AG04449 (cell line): ENCODE data around the gene RAB26.

Experiments used
- CTCF ChIA-PET: fragments of 350-600 bp; formaldehyde crosslinking; extraction: SDS; loops from one replicate; lab custom pipeline; 2021; ENCODE audit warnings: antibody characterized with exemption; lab: Yijun Ruan, JAX
- POLR2A ChIA-PET: fragments of 400-600, 350-600 bp; formaldehyde crosslinking; extraction: SDS; loops from one replicate; lab custom pipeline; 2020; ENCODE audit warnings: antibody characterized with exemption, inconsistent platforms; lab: Yijun Ruan, JAX
- DNase-seq: peaks from one replicate; pipeline ENCODE4 v3.0.0-alpha.2; 2010; ENCODE audit warnings: low read depth, low spot score
- H3K4me3 ChIP-seq: 2 replicates; pipeline ENCODE4 v1.5.1; 2011; ENCODE audit warnings: low read depth, mild to moderate bottlenecking, control low read depth, low read length
- CTCF ChIP-seq: IDR thresholded peaks from one replicate; pipeline ENCODE4 v1.5.1; 2011; ENCODE audit warnings: mild to moderate bottlenecking, moderate library complexity, low read length, control low read depth, inconsistent platforms; ENCODE audit not compliant: insufficient read depth; ENCODE audit errors: missing control alignments

Gene RAB26

GRCh38 chr16:2151188-2152091 is 3.0 kb downstream of the RAB26 start:
- POLR2A ChIA-PET = interaction anchor here (0.7 to 1.7 kb wide), 4 partner anchors 11 to 140 kb away, joined by 3 to 4 read pairs (median 4); partner anchors contain the start of genes NTHL1 and TSC2
- CTCF ChIA-PET = interaction anchor here (0.9 to 6.7 kb wide), 5 partner anchors 11 to 223 kb away, joined by 4 to 57 read pairs (median 4); partner anchors contain the start of gene ECI1
- no peak for DNase-seq
- peak overlapping the region; percentile 15 for H3K4me3 ChIP-seq
- TF ChIP-seq CTCF = no peak

- POLR2A ChIA-PET = interaction anchor here (1.0 kb wide), 1 partner anchor 112 kb away, joined by 3 read pairs; no protein-coding TSS in a partner anchor
- CTCF ChIA-PET = interaction anchor here (0.5 to 6.7 kb wide), 7 partner anchors 8 to 150 kb away, joined by 3 to 57 read pairs (median 4); no protein-coding TSS in a partner anchor
- DNase-seq = no peak
- no peak for TF ChIP-seq CTCF
- H3K4me3 ChIP-seq = peak overlapping the region; percentile 99
Observed at GRCh38 chr16:2152695-2153506, 4.5 kb downstream of the RAB26 start.

- no peak for TF ChIP-seq CTCF
- ChIA-PET CTCF (interaction anchor here (1.0 to 6.7 kb wide), 6 partner anchors 9 to 151 kb away, joined by 3 to 57 read pairs (median 4); no protein-coding TSS in a partner anchor), POLR2A (interaction anchor here (0.7 to 2.2 kb wide), 30 partner anchors 8 to 347 kb away, joined by 3 to 36 read pairs (median 6); partner anchors contain the start of genes BRICD5, CASKIN1, FAHD1 and HAGH)
- peak overlapping the region; percentile 99 for H3K4me3 ChIP-seq
- DNase-seq = no peak
Observed at GRCh38 chr16:2154533-2155090, 6.2 kb downstream of the RAB26 start.

GRCh38 chr16:2155091-2155950 is 6.9 kb downstream of the RAB26 start, which contains the start of gene TRAF7:
TSS of gene TRAF7 (plus strand) at chr16:2155782. CDS start at chr16:2163921, 8,139 bp downstream.
- peak; percentile 100 for DNase-seq
- ChIA-PET POLR2A (interaction anchor here (0.6 to 2.2 kb wide), 62 partner anchors 8 to 872 kb away, joined by 3 to 36 read pairs (median 4); partner anchors contain the start of genes AMDHD2, BRICD5, CASKIN1 and FAHD1), CTCF (interaction anchor here (1.0 to 6.7 kb wide), 6 partner anchors 10 to 152 kb away, joined by 3 to 57 read pairs (median 4); no protein-coding TSS in a partner anchor)
- peak within 1 kb of the TSS; percentile 99 for H3K4me3 ChIP-seq
- no peak for TF ChIP-seq CTCF
